Small intestine (tissue), 7 donors: ENCODE data around the gene EMID1. TPM values are rescaled to one million over a fixed set of nuclear protein-coding genes. Genes with fewer than 3 reads are reported as not detected.
A peak's percentile ranks its signal among the peaks of the same experiment; 100 is the strongest.

ENCODE experiments used
- DNase-seq, 2 donors: peaks; one replicate each; pipeline versions ENCODE4 v3.0.0 to v3.0.0-alpha.2; 2013
- FAIRE-seq: peaks from 2 replicates; lab custom pipeline; 2012; peaks lifted over from hg19 to GRCh38; lab: Jason Lieb, UNC
- H3K27ac ChIP-seq, 3 donors: one replicate each; pipeline ENCODE4 v1.5.1; 2013; ENCODE audit warnings: low read length in 2 of 3, mild to moderate bottlenecking in 2 of 3, control low read depth in 1 of 3, inconsistent platforms in 1 of 3, low read depth in 1 of 3, moderate library complexity in 1 of 3
- H3K27me3 ChIP-seq, 3 donors: one replicate each; pipeline ENCODE4 v1.6.1; 2013; ENCODE audit warnings: low read length in 3 of 3, inconsistent platforms in 1 of 3; ENCODE audit not compliant: control insufficient read depth in 3 of 3, insufficient read depth in 3 of 3
- H3K36me3 ChIP-seq, 3 donors: one replicate each; pipeline ENCODE4 v1.6.1; 2013; ENCODE audit warnings: low read length in 3 of 3, inconsistent platforms in 1 of 3, low read depth in 1 of 3, mild to moderate bottlenecking in 1 of 3, moderate library complexity in 1 of 3; ENCODE audit not compliant: control insufficient read depth in 3 of 3, insufficient read depth in 2 of 3
- H3K4me1 ChIP-seq, 3 donors: one replicate each; pipeline ENCODE4 v1.6.1; 2013; ENCODE audit warnings: low read length in 2 of 3, inconsistent platforms in 1 of 3, low read depth in 1 of 3, mild to moderate bottlenecking in 1 of 3, moderate library complexity in 1 of 3; ENCODE audit not compliant: control insufficient read depth in 3 of 3, insufficient read depth in 2 of 3
- H3K4me3 ChIP-seq, 3 donors: one replicate each; pipeline ENCODE4 v1.5.1; 2013; ENCODE audit warnings: low read length in 3 of 3, control low read depth in 1 of 3, inconsistent platforms in 1 of 3, low read depth in 1 of 3, mild to moderate bottlenecking in 1 of 3, moderate library complexity in 1 of 3
- H3K9me3 ChIP-seq, 2 donors: one replicate each; pipeline ENCODE4 v1.6.1; 2013; ENCODE audit warnings: low read depth in 1 of 2, low read length in 1 of 2; ENCODE audit not compliant: control insufficient read depth in 2 of 2, insufficient read depth in 1 of 2
- WGBS, 3 donors: extraction: QIAGEN DNeasy Blood & Tissue Kit; methylation state at CpG; one replicate each; pipeline ENCODE4 v1.1.7; 2013; 5-methylcytosine and 5-hydroxymethylcytosine counted together
- polyA plus RNA-seq, 4 donors: library from polyadenylated mRNA; stranded (reverse) in 3 of 4; unstranded in 1 of 4; fragments of 200-250 nt in 3 of 4; fragments of 120-200 nt in 1 of 4; gene quantifications; one replicate each; pipeline versions ENCODE4 v1.2.1 to v1.2.3, GENCODE V29; 2013
- donor health status: healthy with polysubstance abuse.
- donor health status: control.
- donor health status: control.
- donor health status: Bipolar disorder and iron deficiency.
- donor health status: healthy.

The EMID1 gene
- polyA plus RNA-seq, 4 donors: 2.7 to 131 (median 4.7) TPM; not detected in 1

- H3K4me1 ChIP-seq: peaks cover 0 to 24% (median 3%) of the 10 kb centered on the region in 3 donors
- no peak for FAIRE-seq
- no peak for DNase-seq
- H3K9me3 ChIP-seq: no peaks in the 10 kb centered on the region
- peaks cover 0 to 13% (median 0%) of the 10 kb centered on the region in 3 donors for H3K36me3 ChIP-seq
- no peaks in the 10 kb centered on the region for H3K27me3 ChIP-seq
- no peak overlapping the region for H3K27ac ChIP-seq
- no peak overlapping the region for H3K4me3 ChIP-seq
- WGBS, 3 donors: 93 to 96% (median 96%) methylated on average over 5 of the region's 5 CpGs
Observed at GRCh38 chr22:29198240-29198639, 7.5 kb upstream of the EMID1 start.

GRCh38 chr22:29199702-29200400 lies 5.8 kb upstream of the EMID1 start:
- 80 to 93% (median 86%) methylated on average over 8 of the region's 8 CpGs for WGBS, 3 donors
- Histone ChIP-seq H3K4me1 (peaks cover 0 to 24% (median 3%) of the 10 kb centered on the region in 3 donors), H3K27me3 (no peaks in the 10 kb centered on the region), H3K27ac (no peak overlapping the region), H3K9me3 (no peaks in the 10 kb centered on the region), H3K4me3 (no peak overlapping the region), H3K36me3 (peaks cover 0 to 13% (median 0%) of the 10 kb centered on the region in 3 donors)
- DNase-seq (no peak), FAIRE-seq (no peak)

- Histone ChIP-seq H3K27me3 (no peaks in the 10 kb centered on the region), H3K36me3 (peaks cover 0 to 9% (median 0%) of the 10 kb centered on the region in 3 donors), H3K27ac (no peak overlapping the region), H3K4me3 (no peak overlapping the region), H3K9me3 (no peaks in the 10 kb centered on the region), H3K4me1 (peaks cover 0 to 18% (median 3%) of the 10 kb centered on the region in 3 donors)
- WGBS, 3 donors: 92 to 95% (median 93%) methylated on average over 7 of the region's 7 CpGs
- DNase-seq: no peak
- FAIRE-seq: no peak
Observed at GRCh38 chr22:29200901-29201300, 4.8 kb upstream of the EMID1 start.

GRCh38 chr22:29201782-29202181 lies 3.9 kb upstream of the EMID1 start:
- H3K9me3 ChIP-seq: no peaks in the 10 kb centered on the region
- peak overlapping the region in 2 of 3 donors; percentile 69 to 89 for H3K27ac ChIP-seq
- no peak for FAIRE-seq
- peaks cover 0 to 9% (median 0%) of the 10 kb centered on the region in 3 donors for H3K36me3 ChIP-seq
- DNase-seq: peak in 1 of 2 donors; percentile 17
- no peaks in the 10 kb centered on the region for H3K27me3 ChIP-seq
- 68 to 87% (median 77%) methylated on average over 7 of the region's 7 CpGs for WGBS, 3 donors
- no peak overlapping the region for H3K4me3 ChIP-seq
- H3K4me1 ChIP-seq: peaks cover 0 to 18% (median 3%) of the 10 kb centered on the region in 3 donors

- Histone ChIP-seq H3K4me1 (peaks cover 0 to 22% (median 3%) of the 10 kb centered on the region in 3 donors), H3K27me3 (no peaks in the 10 kb centered on the region), H3K9me3 (no peaks in the 10 kb centered on the region), H3K36me3 (peaks cover 0 to 16% (median 0%) of the 10 kb centered on the region in 3 donors), H3K4me3 (no peak overlapping the region), H3K27ac (peak overlapping the region; percentile 44 to 89 (median 69))
- no peak for FAIRE-seq
- DNase-seq: peak; percentile 32 to 67
- WGBS, 3 donors: 32 to 54% (median 47%) methylated on average over 24 of the region's 24 CpGs
Observed at GRCh38 chr22:29202212-29203192, 3.2 kb upstream of the EMID1 start.

GRCh38 chr22:29203488-29204454 lies 1.9 kb upstream of the EMID1 start:
- H3K27ac ChIP-seq: peak overlapping the region in 2 of 3 donors; percentile 9 to 89

GRCh38 chr22:29204455-29205183 lies 1.1 kb upstream of the EMID1 start:
- DNase-seq (peak in 1 of 2 donors; percentile 36), FAIRE-seq (no peak)
- Histone ChIP-seq H3K27me3 (no peaks in the 10 kb centered on the region), H3K27ac (peak overlapping the region in 2 of 3 donors; percentile 9 to 60), H3K9me3 (no peaks in the 10 kb centered on the region), H3K4me3 (no peak overlapping the region), H3K36me3 (peaks cover 0 to 36% (median 0%) of the 10 kb centered on the region in 3 donors), H3K4me1 (peaks cover 0 to 42% (median 3%) of the 10 kb centered on the region in 3 donors)
- WGBS, 3 donors: 75 to 77% (median 75%) methylated on average over 7 to 8 of the region's 8 CpGs

More at GRCh38 chr22:29203488-29204454, 1.9 kb upstream of the EMID1 start:
- Histone ChIP-seq H3K36me3 (peaks cover 0 to 29% (median 0%) of the 10 kb centered on the region in 3 donors), H3K27me3 (no peaks in the 10 kb centered on the region), H3K9me3 (no peaks in the 10 kb centered on the region), H3K4me3 (no peak overlapping the region), H3K4me1 (peaks cover 0 to 34% (median 3%) of the 10 kb centered on the region in 3 donors)
- no peak for FAIRE-seq
- DNase-seq: no peak
- WGBS, 3 donors: 70 to 77% (median 73%) methylated on average over 9 of the region's 9 CpGs
